K562 (cell line): ENCODE results near the gene SMG6. TPM values are rescaled to one million over a fixed set of nuclear protein-coding genes. Genes with fewer than 3 reads are reported as not detected.

Experiments used
- ATAC-seq: fragments of 200-7000 bp; cut with Tn5 transposase; 3 replicates; pipeline ENCODE4 v1.9.1; 2020; ENCODE audit warnings: moderate library complexity
- BruUV-seq: library from RNA; stranded (reverse); fragments of 400-500 nt; replicated peaks from 2 replicates; lab custom pipeline; 2021; lab: Mats Ljungman, UMichigan
- CTCF ChIA-PET: fragments of 300-600 bp; formaldehyde crosslinking; extraction: SDS; loops from one replicate; lab custom pipeline; 2021; ENCODE audit warnings: low intra/inter-chr PET ratio; lab: Yijun Ruan, JAX
- POLR2A ChIA-PET: fragments of 300-600, 350-650 bp; sonication (Branson Sonifier 250); formaldehyde crosslinking; extraction: SDS; loops from one replicate; lab custom pipeline; 2021; ENCODE audit warnings: antibody characterized with exemption, inconsistent platforms; lab: Yijun Ruan, JAX
- DNase-seq, 4 experiments: peaks; one replicate each; pipeline versions ENCODE4 v3.0.0 to v3.0.0-alpha.2; 2011 to 2018; ENCODE audit warnings: low spot score in 3 of 4, mixed read lengths in 3 of 4; ENCODE audit errors: extremely low read depth in 1 of 4
- FAIRE-seq: peaks from 2 replicates; lab custom pipeline; 2011; peaks lifted over from hg19 to GRCh38; lab: Jason Lieb, UNC
- H2AFZ ChIP-seq: 2 replicates; pipeline ENCODE4 v1.6.0; 2011; ENCODE audit warnings: low read depth, low read length, control low read depth, inconsistent platforms
- H3K27ac ChIP-seq: fragments of 200-600 bp; 3 replicates; pipeline ENCODE4 v1.8.0; 2011; ENCODE audit warnings: low read depth, mild to moderate bottlenecking, control low read depth, inconsistent platforms, low read length, moderate library complexity, mixed read lengths; ENCODE audit errors: extremely low read depth
- H3K27me3 ChIP-seq, 2 experiments: fragments of 300-600 bp in 1 of 2; 2 replicates in 1 of 2; 3 replicates in 1 of 2; pipeline versions ENCODE4 v1.6.0 to v1.8.0; 2011; ENCODE audit warnings: inconsistent platforms in 2 of 2, low read length in 2 of 2, mild to moderate bottlenecking in 1 of 2, mixed read lengths in 1 of 2, moderate library complexity in 1 of 2; ENCODE audit not compliant: control insufficient read depth in 2 of 2, insufficient read depth in 2 of 2
- H3K36me3 ChIP-seq: fragments of 300-600 bp; 3 replicates; pipeline ENCODE4 v1.8.0; 2011; ENCODE audit warnings: mild to moderate bottlenecking, low read length, inconsistent platforms; ENCODE audit not compliant: control insufficient read depth, insufficient read depth
- H3K4me1 ChIP-seq, 2 experiments: fragments of 200-600 bp in 1 of 2; replicated peaks in 1 of 2; 2 replicates in 1 of 2; 3 replicates in 1 of 2; pipeline versions ENCODE4 v1.5.1 to v1.8.0; 2011; ENCODE audit warnings: inconsistent platforms in 2 of 2, low read length in 2 of 2, mild to moderate bottlenecking in 1 of 2, mixed read lengths in 1 of 2, moderate library complexity in 1 of 2; ENCODE audit not compliant: control insufficient read depth in 2 of 2, insufficient read depth in 2 of 2
- H3K4me2 ChIP-seq: 2 replicates; pipeline ENCODE4 v1.6.1; 2011; ENCODE audit warnings: low read length, control low read depth, inconsistent platforms, mixed read lengths; ENCODE audit not compliant: insufficient read depth
- H3K4me3 ChIP-seq: fragments of 200-600 bp; sonication (generic), shearing (Covaris generic); 2 replicates; pipeline ENCODE4 v1.5.1; 2016; ENCODE audit warnings: control low read depth, inconsistent platforms
- H3K79me2 ChIP-seq: fragments of 200-600 bp; 3 replicates; pipeline ENCODE4 v1.8.0; 2011; ENCODE audit warnings: low read length, inconsistent platforms; ENCODE audit not compliant: control insufficient read depth, insufficient read depth
- H3K9ac ChIP-seq, 2 experiments: 2 replicates each; pipeline versions ENCODE4 v1.6.0 to v1.6.1; 2011; ENCODE audit warnings: low read depth in 2 of 2, low read length in 2 of 2, control low read depth in 1 of 2, inconsistent platforms in 1 of 2, mild to moderate bottlenecking in 1 of 2, mixed read lengths in 1 of 2; ENCODE audit not compliant: insufficient read depth in 1 of 2
- H3K9me1 ChIP-seq: one replicate; pipeline ENCODE4 v1.6.0; 2011; ENCODE audit warnings: inconsistent platforms, mild to moderate bottlenecking, low read length, moderate library complexity; ENCODE audit not compliant: control insufficient read depth, insufficient read depth
- H3K9me3 ChIP-seq: replicated peaks from 2 replicates; pipeline ENCODE4 v1.5.1; 2011; ENCODE audit warnings: low read depth, low read length, inconsistent platforms; ENCODE audit not compliant: control insufficient read depth, insufficient read depth
- H4K20me1 ChIP-seq: replicated peaks from 2 replicates; pipeline ENCODE4 v1.6.1; 2011; ENCODE audit warnings: low read length, inconsistent platforms, mixed read lengths; ENCODE audit not compliant: control insufficient read depth, insufficient read depth
- CSDE1 ChIP-seq, 2 experiments: fragments of 450-650 bp; IDR thresholded peaks; 2 replicates each; pipeline ENCODE4 v1.6.1; 2016; ENCODE audit warnings: mild to moderate bottlenecking in 1 of 2
- HCFC1 ChIP-seq: IDR thresholded peaks from 2 replicates; pipeline ENCODE4 v1.6.1; 2012; ENCODE audit warnings: low read depth, low read length, improper control_type of control experiment
- MXD1 ChIP-seq: fragments of 250-450 bp; sonication (Bioruptor Pico); IDR thresholded peaks from 2 replicates; pipeline ENCODE4 v1.8.0; 2021; ENCODE audit warnings: borderline replicate concordance, mild to moderate bottlenecking, moderate library complexity; ENCODE audit not compliant: poor library complexity, severe bottlenecking
- PTRF ChIP-seq: fragments of 450-650 bp; IDR thresholded peaks from 2 replicates; pipeline ENCODE4 v1.6.1; 2016; ENCODE audit warnings: mild to moderate bottlenecking, missing genetic modification characterization, missing compliant biosample characterization
- SMAD1 ChIP-seq: fragments of 150-350 bp; IDR thresholded peaks from 2 replicates; pipeline ENCODE4 v1.6.1; 2014; ENCODE audit warnings: low read length, low read depth; ENCODE audit not compliant: partially characterized antibody
- ZBTB5 ChIP-seq: fragments of 450-650 bp; IDR thresholded peaks from 2 replicates; pipeline ENCODE4 v1.6.1; 2017; ENCODE audit warnings: antibody characterized with exemption
- ZBTB9 ChIP-seq: fragments of 450-650 bp; formaldehyde crosslinking; IDR thresholded peaks from 2 replicates; pipeline ENCODE4 v1.4.0; 2020; ENCODE audit warnings: mild to moderate bottlenecking, moderate library complexity
- ZNF316 ChIP-seq: fragments of 450-650 bp; IDR thresholded peaks from 2 replicates; pipeline ENCODE4 v1.6.1; 2016
- ZNF584 ChIP-seq: fragments of 200-800 bp; sonication (Bioruptor generic); IDR thresholded peaks from 2 replicates; pipeline ENCODE4 v1.6.1; 2016; ENCODE audit warnings: low read depth, mild to moderate bottlenecking, missing genetic modification characterization, missing compliant biosample characterization
- WGBS: fragments of 100-300 bp; shearing (Covaris generic); methylation state at CpG from one replicate; pipeline ENCODE4 v1.1.6; 2016; ENCODE audit warnings: low coverage, mixed read lengths; ENCODE audit not compliant: insufficient coverage; ENCODE audit errors: missing lambda C conversion rate; 5-methylcytosine and 5-hydroxymethylcytosine counted together
- in situ Hi-C: fragments of 300-500 bp; cut with MboI; formaldehyde crosslinking; loops from 4 replicates; pipeline ENCODE4 v1.15.0; 2018; ENCODE audit warnings: inconsistent platforms, mixed read lengths
- intact Hi-C: fragments of 100-400 bp; cut with micrococcal nuclease; formaldehyde crosslinking; loops from 2 replicates; pipeline ENCODE4 v1.14.2; 2022
- polyA plus RNA-seq, 8 experiments: library from polyadenylated mRNA; depleted of rRNA in 4 of 8; stranded (reverse) in 5 of 8; unstranded in 3 of 8; fragments of >200 nt; fragmentation: Nextera tagmentation in 2 of 8; fragmentation: Illumina TruSeq in 1 of 8; extraction: Ambion mirVana in 2 of 8; extraction: Trizol in 1 of 8; gene quantifications; 2 replicates each; pipeline versions ENCODE4 v1.2.1 to v1.2.3, GENCODE V29; 2011 to 2014; ENCODE audit warnings: inconsistent platforms in 1 of 8, missing spikeins in 1 of 8
- total RNA-seq, 7 experiments: library from RNA; depleted of rRNA in 6 of 7; stranded (reverse); fragments of >200 nt in 6 of 7; fragmentation: Illumina TruSeq in 2 of 7; extraction: Trizol in 2 of 7; gene quantifications; 2 replicates each; pipeline versions ENCODE4 v1.2.1 to v1.2.3, GENCODE V29; 2011 to 2021; ENCODE audit warnings: low replicate concordance in 1 of 7

Gene SMG6
- total and polyA plus RNA-seq, 9 of the 15 experiments (the other 6 are each of a cell fraction or from before 2014, with no cell fraction given): 0.44 to 13.9 (median 6.0) TPM

- no TSS peak for BruUV-seq
- 71% methylated on average over 7 of the region's 9 CpGs for WGBS
- intact Hi-C loops: loop anchor here (5.0 kb wide), 1 partner anchor 318 kb away; no protein-coding TSS in a partner anchor
Observed at GRCh38 chr17:2034806-2035540, 268.6 kb downstream of the SMG6 start.

More at GRCh38 chr17:2034806-2035540, 268.6 kb downstream of the SMG6 start:
- Histone ChIP-seq H3K27me3 (no peaks in the 10 kb centered on the region), H3K4me1 (peaks cover 2 to 8% of the 10 kb centered on the region in 2 experiments; a peak in 4 of 5 replicates), H3K27ac (no peak overlapping the region), H3K4me2 (no peak overlapping the region), H3K9me3 (no peaks in the 10 kb centered on the region), H3K79me2 (peaks cover 15% of the 10 kb centered on the region), H3K9me1 (no peaks in the 10 kb centered on the region), H3K9ac (no peak overlapping the region), H3K36me3 (peaks cover 26% of the 10 kb centered on the region; the same call in 2 of the 3 replicates), H3K4me3 (no peak overlapping the region), H4K20me1 (0 out of 2 replicates have a peak, but pooled peaks cover 2% of the 10 kb centered on the region), H2AFZ (no peak overlapping the region)
- ChIA-PET POLR2A (interaction anchor here (0.5 kb wide), 2 partner anchors 30 to 35 kb away, joined by 3 read pairs; no protein-coding TSS in a partner anchor), CTCF (no interaction called here)
- ATAC-seq (no peak), FAIRE-seq (no peak), DNase-seq (no peak)
- in situ Hi-C loops: loop anchor here (5.0 to 10.0 kb wide), 2 partner anchors 128 to 320 kb away; partner anchors contain the start of gene TLCD2
- no peak for TF ChIP-seq ZNF584 (CRISPR knock-in tag)
- no peak for TF ChIP-seq SMAD1
- TF ChIP-seq HCFC1: no peak
- TF ChIP-seq ZBTB5: no peak
- no peak for TF ChIP-seq ZNF316
- TF ChIP-seq ZBTB9: no peak
- TF ChIP-seq MXD1 (CRISPR knock-in tag): no peak
- TF ChIP-seq CSDE1 (IDR thresholded peaks at IDR 0.05): no peak
- no peak for TF ChIP-seq PTRF (tag)
